WTC11 (cell line): Measurements from ENCODE around the gene CADM1.

Experiments used
- CBFB ChIP-seq: sonication (generic); formaldehyde crosslinking; IDR thresholded peaks from 2 replicates; pipeline ENCODE4 v1.8.1; 2022; ENCODE audit warnings: mild to moderate bottlenecking, low read depth, missing genetic modification reagents
- CREB1 ChIP-seq: sonication (generic); formaldehyde crosslinking; IDR thresholded peaks from 2 replicates; pipeline ENCODE4 v1.8.0; 2023; ENCODE audit warnings: mild to moderate bottlenecking, missing genetic modification reagents
- ESRRA ChIP-seq: sonication (generic); formaldehyde crosslinking; IDR thresholded peaks from 2 replicates; pipeline ENCODE4 v1.8.1; 2022; ENCODE audit warnings: mild to moderate bottlenecking, missing genetic modification reagents, borderline replicate concordance
- NFYB ChIP-seq: sonication (generic); formaldehyde crosslinking; conservative IDR thresholded peaks from 2 replicates; pipeline ENCODE4 v1.8.0; 2022; ENCODE audit warnings: low read depth, missing genetic modification reagents
- NR1H2 ChIP-seq: sonication (generic); formaldehyde crosslinking; IDR thresholded peaks from 2 replicates; pipeline ENCODE4 v1.9.0; 2021; ENCODE audit warnings: mild to moderate bottlenecking, moderate library complexity, missing genetic modification reagents
- SP1 ChIP-seq: sonication (generic); formaldehyde crosslinking; conservative IDR thresholded peaks from 2 replicates; pipeline ENCODE4 v1.8.1; 2022; ENCODE audit warnings: missing genetic modification reagents
- ZNF416 ChIP-seq: fragments of 250-450 bp; sonication (Bioruptor Pico); IDR thresholded peaks from 2 replicates; pipeline ENCODE4 v1.9.0; 2021; ENCODE audit warnings: mild to moderate bottlenecking, inconsistent platforms
- TF ChIP-seq, protein P1 (sequence below): fragments of 200-600 bp; IDR thresholded peaks from 2 replicates; pipeline ENCODE4 v1.8.0; 2022; ENCODE audit warnings: antibody characterized with exemption
- TF ChIP-seq, protein P2 (sequence below): sonication (generic); formaldehyde crosslinking; IDR thresholded peaks from 2 replicates; pipeline ENCODE4 v1.8.1; 2023; ENCODE audit warnings: mild to moderate bottlenecking, moderate library complexity, missing genetic modification reagents
- TF ChIP-seq, protein P3 (sequence below): sonication (generic); formaldehyde crosslinking; IDR thresholded peaks from 2 replicates; pipeline ENCODE4 v1.8.1; 2022; ENCODE audit warnings: mild to moderate bottlenecking, moderate library complexity, missing genetic modification reagents

DNA sequence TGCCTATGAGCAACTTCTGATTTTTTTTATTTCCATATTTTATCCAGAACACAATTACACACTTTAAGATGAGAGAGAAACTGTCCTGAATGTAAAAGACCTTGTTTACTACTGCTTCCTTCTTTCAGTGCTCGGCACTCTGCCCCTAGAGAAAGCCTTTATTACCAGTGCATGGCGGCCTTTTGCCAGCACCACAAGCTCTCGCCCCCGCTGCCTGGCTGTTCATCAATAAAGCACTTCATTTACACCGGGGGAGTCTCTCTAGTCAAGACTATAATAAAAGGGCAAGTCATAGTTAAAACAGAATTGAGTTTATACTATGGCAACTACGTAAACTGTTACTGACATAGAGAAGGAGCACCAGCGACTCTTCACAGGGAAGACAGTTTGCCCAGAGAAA lies 259.5 kb downstream of the CADM1 start:
- TF ChIP-seq ZNF416 (CRISPR knock-in tag) (no peak), NR1H2 (no peak), CBFB (no peak), SP1 (CRISPR knock-in tag) (no peak), CREB1 (CRISPR knock-in tag) (no peak), NFYB (CRISPR knock-in tag) (no peak), ESRRA (CRISPR knock-in tag) (no peak)
- TF ChIP-seq, protein P1, sequence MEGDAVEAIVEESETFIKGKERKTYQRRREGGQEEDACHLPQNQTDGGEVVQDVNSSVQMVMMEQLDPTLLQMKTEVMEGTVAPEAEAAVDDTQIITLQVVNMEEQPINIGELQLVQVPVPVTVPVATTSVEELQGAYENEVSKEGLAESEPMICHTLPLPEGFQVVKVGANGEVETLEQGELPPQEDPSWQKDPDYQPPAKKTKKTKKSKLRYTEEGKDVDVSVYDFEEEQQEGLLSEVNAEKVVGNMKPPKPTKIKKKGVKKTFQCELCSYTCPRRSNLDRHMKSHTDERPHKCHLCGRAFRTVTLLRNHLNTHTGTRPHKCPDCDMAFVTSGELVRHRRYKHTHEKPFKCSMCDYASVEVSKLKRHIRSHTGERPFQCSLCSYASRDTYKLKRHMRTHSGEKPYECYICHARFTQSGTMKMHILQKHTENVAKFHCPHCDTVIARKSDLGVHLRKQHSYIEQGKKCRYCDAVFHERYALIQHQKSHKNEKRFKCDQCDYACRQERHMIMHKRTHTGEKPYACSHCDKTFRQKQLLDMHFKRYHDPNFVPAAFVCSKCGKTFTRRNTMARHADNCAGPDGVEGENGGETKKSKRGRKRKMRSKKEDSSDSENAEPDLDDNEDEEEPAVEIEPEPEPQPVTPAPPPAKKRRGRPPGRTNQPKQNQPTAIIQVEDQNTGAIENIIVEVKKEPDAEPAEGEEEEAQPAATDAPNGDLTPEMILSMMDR, result no peak
- TF ChIP-seq, protein P2, sequence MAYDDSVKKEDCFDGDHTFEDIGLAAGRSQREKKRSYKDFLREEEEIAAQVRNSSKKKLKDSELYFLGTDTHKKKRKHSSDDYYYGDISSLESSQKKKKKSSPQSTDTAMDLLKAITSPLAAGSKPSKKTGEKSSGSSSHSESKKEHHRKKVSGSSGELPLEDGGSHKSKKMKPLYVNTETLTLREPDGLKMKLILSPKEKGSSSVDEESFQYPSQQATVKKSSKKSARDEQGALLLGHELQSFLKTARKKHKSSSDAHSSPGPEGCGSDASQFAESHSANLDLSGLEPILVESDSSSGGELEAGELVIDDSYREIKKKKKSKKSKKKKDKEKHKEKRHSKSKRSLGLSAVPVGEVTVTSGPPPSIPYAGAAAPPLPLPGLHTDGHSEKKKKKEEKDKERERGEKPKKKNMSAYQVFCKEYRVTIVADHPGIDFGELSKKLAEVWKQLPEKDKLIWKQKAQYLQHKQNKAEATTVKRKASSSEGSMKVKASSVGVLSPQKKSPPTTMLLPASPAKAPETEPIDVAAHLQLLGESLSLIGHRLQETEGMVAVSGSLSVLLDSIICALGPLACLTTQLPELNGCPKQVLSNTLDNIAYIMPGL, result no peak
- TF ChIP-seq, protein P3, sequence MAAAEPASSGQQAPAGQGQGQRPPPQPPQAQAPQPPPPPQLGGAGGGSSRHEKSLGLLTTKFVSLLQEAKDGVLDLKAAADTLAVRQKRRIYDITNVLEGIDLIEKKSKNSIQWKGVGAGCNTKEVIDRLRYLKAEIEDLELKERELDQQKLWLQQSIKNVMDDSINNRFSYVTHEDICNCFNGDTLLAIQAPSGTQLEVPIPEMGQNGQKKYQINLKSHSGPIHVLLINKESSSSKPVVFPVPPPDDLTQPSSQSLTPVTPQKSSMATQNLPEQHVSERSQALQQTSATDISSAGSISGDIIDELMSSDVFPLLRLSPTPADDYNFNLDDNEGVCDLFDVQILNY, result no peak
